ENCODE data around the gene BRPF1. TPM values are rescaled to one million over a fixed set of nuclear protein-coding genes. Genes with fewer than 3 reads are reported as not detected.

The BRPF1 gene
- total and polyA plus RNA-seq, 10 of the 15 experiments (the other 5 are each of a cell fraction or from before 2014, with no cell fraction given): 1.2 to 25.3 (median 13.6) TPM

- TF ChIP-seq ZBTB40 (IDR thresholded peaks at IDR 0.05; ENCODE audit: borderline replicate concordance): peak; percentile 82; the same call in 1 of the 2 replicates
- peak; percentile 64; the same call in 1 of the 2 replicates for TF ChIP-seq HCFC1 (IDR thresholded peaks at IDR 0.05; ENCODE audit: low read length)
- TF ChIP-seq SMAD5 (IDR thresholded peaks at IDR 0.05; ENCODE audit: low read depth): no peak
- TF ChIP-seq ZBED1 (IDR thresholded peaks at IDR 0.05; ENCODE audit: borderline replicate concordance): no peak
- TF ChIP-seq SUPT20H (IDR thresholded peaks at IDR 0.05; ENCODE audit: borderline replicate concordance, control insufficient read depth, low read depth, low read length): no peak
- peak; percentile 71; the same call in 1 of the 2 replicates for TF ChIP-seq EED (IDR thresholded peaks at IDR 0.05; ENCODE audit: low read depth)
- peak; percentile 93 for TF ChIP-seq SKIL (IDR thresholded peaks at IDR 0.05; ENCODE audit: low read depth, poor library complexity, severe bottlenecking)
- no peak for TF ChIP-seq JUNB (IDR thresholded peaks at IDR 0.05)
- peak; percentile 72; the same call in 1 of the 2 replicates for TF ChIP-seq YY1 (IDR thresholded peaks at IDR 0.05; ENCODE audit: low read depth, low read length)
- TF ChIP-seq POLR2A (IDR thresholded peaks at IDR 0.05; ENCODE audit: low read depth, low read length): peak; percentile 92
- peak; percentile 74 for TF ChIP-seq CREM (IDR thresholded peaks at IDR 0.05; ENCODE audit: low read depth)
- no peak for TF ChIP-seq BCLAF1 (IDR thresholded peaks at IDR 0.05)
- TF ChIP-seq CEBPB (IDR thresholded peaks at IDR 0.05; ENCODE audit: borderline replicate concordance in 1 of 2, low read depth in 2 of 2, low read length in 2 of 2): no peak
- TF ChIP-seq HSF1 (IDR thresholded peaks at IDR 0.05; ENCODE audit: low read depth, low read length): 0 out of 2 replicates have a peak, but pooled peaks have one; percentile 64
- no peak for TF ChIP-seq BCL3 (IDR thresholded peaks at IDR 0.05; ENCODE audit: borderline replicate concordance, insufficient read depth, low read depth, low read length, poor library complexity, severe bottlenecking)
Observed at GRCh38 chr3:9731206-9732079, at the start of gene BRPF1 (continued).

All from GM12878 (cell line).